ENCODE data around the gene CRIM1. TPM values are rescaled to one million over a fixed set of nuclear protein-coding genes. Genes with fewer than 3 reads are reported as not detected.
"Not testable (repeated sequence)": the region's sequence is repeated elsewhere in the genome, so short reads cannot be mapped to it uniquely, and the experiment has no call there.

The CRIM1 gene
- polyA plus RNA-seq, 1 donor = 21.1 TPM

GRCh38 chr2:36354811-36355150 lies 797 bp upstream of the CRIM1 start:
- DNase-seq = no peak

GRCh38 chr2:36355890-36356297 lies 316 bp downstream of the CRIM1 start:
- no peak for DNase-seq

GRCh38 chr2:36356298-36356989 lies 866 bp downstream of the CRIM1 start:
- peak; percentile 35 for DNase-seq

- DNase-seq = peak; percentile 43
These were observed 1.6 kb downstream of the CRIM1 start for GRCh38 chr2:36356990-36357846.

- peak; percentile 63 for DNase-seq
These were observed 2.5 kb downstream of the CRIM1 start for GRCh38 chr2:36357847-36358659.

- DNase-seq = no peak
These were observed 3.5 kb downstream of the CRIM1 start for GRCh38 chr2:36359067-36359466.

GRCh38 chr2:36360063-36360462 lies 4.5 kb downstream of the CRIM1 start:
- no peak for DNase-seq

- no peak for DNase-seq
These were observed 5.3 kb downstream of the CRIM1 start for GRCh38 chr2:36360834-36361233.

- DNase-seq = no peak
These were observed 5.8 kb downstream of the CRIM1 start for GRCh38 chr2:36361396-36361795.

GRCh38 chr2:36362291-36362690 lies 6.7 kb downstream of the CRIM1 start:
- no peak for DNase-seq

GRCh38 chr2:36363085-36363484 lies 7.5 kb downstream of the CRIM1 start:
- DNase-seq = not testable (repeated sequence)

- DNase-seq = no peak
These were observed 11.0 kb downstream of the CRIM1 start for GRCh38 chr2:36366491-36367120.

GRCh38 chr2:36367486-36367885 lies 11.9 kb downstream of the CRIM1 start:
- no peak for DNase-seq

GRCh38 chr2:36367895-36368353 lies 12.3 kb downstream of the CRIM1 start:
- DNase-seq = no peak

- no peak for DNase-seq
These were observed 12.9 kb downstream of the CRIM1 start for GRCh38 chr2:36368438-36368837.

- DNase-seq = no peak
These were observed 13.6 kb downstream of the CRIM1 start for GRCh38 chr2:36369163-36369562.

GRCh38 chr2:36369716-36370115 lies 14.1 kb downstream of the CRIM1 start:
- DNase-seq = no peak

GRCh38 chr2:36370281-36370680 lies 14.7 kb downstream of the CRIM1 start:
- no peak for DNase-seq

GRCh38 chr2:36371070-36371874 lies 15.7 kb downstream of the CRIM1 start:
- DNase-seq = no peak

- no peak for DNase-seq
These were observed 16.4 kb downstream of the CRIM1 start for GRCh38 chr2:36371928-36372391.

- no peak for DNase-seq
These were observed 17.8 kb downstream of the CRIM1 start for GRCh38 chr2:36373149-36373926.
